Karpas-422 (cell line): ENCODE measurements around the gene PSMB7. TPM values are rescaled to one million over a fixed set of nuclear protein-coding genes. Genes with fewer than 3 reads are reported as not detected.
"Not testable (repeated sequence)": the region's sequence is repeated elsewhere in the genome, so short reads cannot be mapped to it uniquely, and the experiment has no call there.

Experiments
- DNase-seq: peaks from one replicate; pipeline ENCODE4 v3.0.0-alpha.2; 2015
- H2AFZ ChIP-seq: fragments of 200-600 bp; sonication (generic); 2 replicates; pipeline ENCODE4 v1.6.1; 2014; ENCODE audit warnings: antibody characterized with exemption, low read length, mixed read lengths
- H3K27ac ChIP-seq: fragments of 200-600 bp; sonication (generic); 2 replicates; pipeline ENCODE4 v1.5.1; 2014; ENCODE audit warnings: mild to moderate bottlenecking, low read length, moderate library complexity
- H3K27me3 ChIP-seq: fragments of 200-600 bp; sonication (generic); 2 replicates; pipeline ENCODE4 v1.6.1; 2014; ENCODE audit warnings: low read length, mixed read lengths
- H3K36me3 ChIP-seq: fragments of 200-600 bp; sonication (generic); 2 replicates; pipeline ENCODE4 v1.6.1; 2014; ENCODE audit warnings: low read length, mixed read lengths; ENCODE audit not compliant: insufficient read depth
- H3K4me1 ChIP-seq: fragments of 200-600 bp; sonication (generic); 2 replicates; pipeline ENCODE4 v1.6.1; 2014; ENCODE audit warnings: mild to moderate bottlenecking, low read length, mixed read lengths
- H3K4me2 ChIP-seq: fragments of 200-600 bp; sonication (generic); 2 replicates; pipeline ENCODE4 v1.6.1; 2014; ENCODE audit warnings: low read length, low read depth, mild to moderate bottlenecking; ENCODE audit not compliant: poor library complexity, severe bottlenecking
- H3K4me3 ChIP-seq: fragments of 200-600 bp; sonication (generic); 2 replicates; pipeline ENCODE4 v1.5.1; 2014; ENCODE audit warnings: mild to moderate bottlenecking, antibody characterized with exemption, low read length, mixed read lengths
- H3K79me2 ChIP-seq: fragments of 200-600 bp; sonication (generic); 2 replicates; pipeline ENCODE4 v1.6.1; 2014; ENCODE audit warnings: mild to moderate bottlenecking, low read length, mixed read lengths
- H3K9ac ChIP-seq: fragments of 200-600 bp; sonication (generic); 2 replicates; pipeline ENCODE4 v1.6.0; 2014; ENCODE audit warnings: low read length
- H3K9me2 ChIP-seq: fragments of 200-600 bp; sonication (generic), shearing (Covaris generic); replicated peaks from 2 replicates; pipeline ENCODE4 v1.6.0; 2014; ENCODE audit warnings: mild to moderate bottlenecking, low read length, moderate library complexity; ENCODE audit not compliant: insufficient read depth
- H3K9me3 ChIP-seq: fragments of 300-700, 200-600 bp; sonication (generic); 2 replicates; pipeline ENCODE4 v1.6.1; 2014; ENCODE audit warnings: low read length, mixed read lengths
- H4K20me1 ChIP-seq: fragments of 200-600 bp; sonication (generic); 2 replicates; pipeline ENCODE4 v1.6.1; 2014; ENCODE audit warnings: mild to moderate bottlenecking, antibody characterized with exemption, low read length, low read depth; ENCODE audit not compliant: insufficient read depth
- total RNA-seq: library from RNA; depleted of rRNA; stranded (reverse); fragments of >200 nt; shearing (Covaris generic); gene quantifications from 2 replicates; pipeline ENCODE4 v1.2.3, GENCODE V29; 2014; ENCODE audit warnings: low replicate concordance

The PSMB7 gene
- total RNA-seq, 1 experiment from 2014 or later = 119 TPM

- Histone ChIP-seq H3K4me1 (no peaks in the 10 kb centered on the region), H3K27ac (no peak overlapping the region), H2AFZ (no peak overlapping the region), H4K20me1 (no peaks in the 10 kb centered on the region), H3K9me3 (no peaks in the 10 kb centered on the region), H3K36me3 (no peaks in the 10 kb centered on the region), H3K4me2 (no peak overlapping the region), H3K27me3 (no peaks in the 10 kb centered on the region), H3K9me2 (no peaks in the 10 kb centered on the region), H3K9ac (no peak overlapping the region), H3K4me3 (no peak overlapping the region), H3K79me2 (no peaks in the 10 kb centered on the region)
- DNase-seq = no peak
These were observed 12.0 kb upstream of the PSMB7 start for GRCh38 chr9:124427281-124427680.

- Histone ChIP-seq H4K20me1 (no peaks in the 10 kb centered on the region), H3K9ac (no peak overlapping the region), H2AFZ (no peak overlapping the region), H3K9me2 (no peaks in the 10 kb centered on the region), H3K4me1 (no peaks in the 10 kb centered on the region), H3K9me3 (no peaks in the 10 kb centered on the region), H3K27ac (no peak overlapping the region), H3K79me2 (no peaks in the 10 kb centered on the region), H3K36me3 (no peaks in the 10 kb centered on the region), H3K4me2 (no peak overlapping the region), H3K4me3 (no peak overlapping the region), H3K27me3 (no peaks in the 10 kb centered on the region)
- DNase-seq = no peak
These were observed 11.1 kb upstream of the PSMB7 start for GRCh38 chr9:124426361-124426760.

DNA sequence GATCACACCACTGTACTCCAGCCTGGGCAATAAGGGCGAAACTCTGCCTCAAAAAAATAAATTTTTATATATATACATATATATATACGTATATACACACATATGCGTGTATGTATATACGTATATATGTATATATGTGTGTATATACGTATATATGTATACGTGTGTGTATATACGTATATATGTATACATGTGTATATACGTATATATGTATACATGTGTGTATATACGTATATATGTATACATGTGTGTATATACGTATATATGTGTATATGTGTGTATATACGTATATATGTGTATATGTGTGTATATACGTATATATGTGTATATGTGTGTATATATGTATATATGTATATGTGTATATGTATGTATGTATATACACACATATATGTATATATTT is 10.5 kb upstream of the PSMB7 start:
- H3K4me2 ChIP-seq, H3K9ac ChIP-seq, H3K4me1 ChIP-seq, H3K4me3 ChIP-seq, DNase-seq, H3K9me3 ChIP-seq, H3K27ac ChIP-seq, H3K36me3 ChIP-seq, H3K27me3 ChIP-seq, H3K79me2 ChIP-seq, H4K20me1 ChIP-seq, H2AFZ ChIP-seq, H3K9me2 ChIP-seq: not testable (repeated sequence)

DNA sequence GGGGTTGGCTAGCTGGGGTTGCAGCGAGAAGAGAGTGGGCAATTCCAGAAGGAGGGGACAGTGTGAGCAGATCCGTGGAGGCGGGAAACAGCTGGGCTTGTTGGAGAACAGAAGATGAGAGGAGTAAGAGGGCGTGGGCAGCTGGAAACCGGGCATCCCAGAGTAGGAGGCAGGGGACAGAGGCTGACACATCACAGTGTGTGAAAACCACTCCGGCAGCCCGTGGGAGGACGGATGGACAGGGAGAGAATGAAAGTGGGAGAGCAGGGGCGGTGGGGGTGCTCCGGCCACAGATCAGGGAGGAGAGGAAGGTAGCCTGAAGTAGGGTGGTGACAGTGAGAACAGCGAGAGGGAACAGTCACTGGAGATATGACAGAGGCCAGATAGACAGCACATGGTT is 8.3 kb upstream of the PSMB7 start:
- no peaks in the 10 kb centered on the region for H3K9me2 ChIP-seq
- H3K79me2 ChIP-seq = no peaks in the 10 kb centered on the region
- H3K27ac ChIP-seq = no peak overlapping the region
- no peaks in the 10 kb centered on the region for H3K36me3 ChIP-seq
- DNase-seq = no peak
- H3K4me1 ChIP-seq = peaks cover 17% of the 10 kb centered on the region
- no peaks in the 10 kb centered on the region for H4K20me1 ChIP-seq
- H3K4me2 ChIP-seq = no peak overlapping the region
- H3K27me3 ChIP-seq = no peaks in the 10 kb centered on the region
- no peak overlapping the region for H3K9ac ChIP-seq
- H3K4me3 ChIP-seq = no peak overlapping the region
- no peak overlapping the region for H2AFZ ChIP-seq
- H3K9me3 ChIP-seq = no peaks in the 10 kb centered on the region

DNA sequence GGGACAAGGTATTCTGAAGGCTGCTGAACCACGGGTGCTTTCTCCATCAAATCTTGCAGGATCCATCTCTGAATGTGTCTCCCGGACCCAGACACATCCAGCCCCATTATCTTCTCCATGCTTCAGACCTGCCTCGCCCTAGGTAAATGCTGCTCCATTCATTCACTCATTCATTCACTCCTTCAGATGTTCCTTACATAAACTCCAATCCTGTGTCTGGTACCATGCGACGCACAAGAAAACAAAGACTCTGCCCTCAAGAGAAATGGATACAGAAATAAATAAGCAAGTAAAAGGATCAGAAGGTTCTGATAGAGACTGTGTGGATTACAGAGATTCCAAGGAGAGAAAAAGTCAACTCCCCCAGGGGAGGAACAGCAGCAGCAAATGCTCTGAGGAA is 7.9 kb upstream of the PSMB7 start:
- H3K9ac ChIP-seq = no peak overlapping the region
- no peaks in the 10 kb centered on the region for H3K9me2 ChIP-seq
- no peaks in the 10 kb centered on the region for H3K36me3 ChIP-seq
- no peak overlapping the region for H2AFZ ChIP-seq
- no peaks in the 10 kb centered on the region for H3K79me2 ChIP-seq
- no peaks in the 10 kb centered on the region for H3K27me3 ChIP-seq
- H4K20me1 ChIP-seq = no peaks in the 10 kb centered on the region
- peaks cover 17% of the 10 kb centered on the region for H3K4me1 ChIP-seq
- no peak for DNase-seq
- H3K4me2 ChIP-seq = no peak overlapping the region
- H3K27ac ChIP-seq = no peak overlapping the region
- no peak overlapping the region for H3K4me3 ChIP-seq
- H3K9me3 ChIP-seq = no peaks in the 10 kb centered on the region

GRCh38 chr9:124420991-124421543 is 5.8 kb upstream of the PSMB7 start:
- Histone ChIP-seq H2AFZ (no peak overlapping the region), H3K4me2 (no peak overlapping the region), H3K9me3 (no peaks in the 10 kb centered on the region), H3K27ac (no peak overlapping the region), H3K9me2 (no peaks in the 10 kb centered on the region), H3K4me3 (no peak overlapping the region), H4K20me1 (no peaks in the 10 kb centered on the region), H3K79me2 (no peaks in the 10 kb centered on the region), H3K4me1 (peaks cover 17% of the 10 kb centered on the region), H3K9ac (no peak overlapping the region), H3K36me3 (no peaks in the 10 kb centered on the region), H3K27me3 (no peaks in the 10 kb centered on the region)
- DNase-seq = peak; percentile 49

DNA sequence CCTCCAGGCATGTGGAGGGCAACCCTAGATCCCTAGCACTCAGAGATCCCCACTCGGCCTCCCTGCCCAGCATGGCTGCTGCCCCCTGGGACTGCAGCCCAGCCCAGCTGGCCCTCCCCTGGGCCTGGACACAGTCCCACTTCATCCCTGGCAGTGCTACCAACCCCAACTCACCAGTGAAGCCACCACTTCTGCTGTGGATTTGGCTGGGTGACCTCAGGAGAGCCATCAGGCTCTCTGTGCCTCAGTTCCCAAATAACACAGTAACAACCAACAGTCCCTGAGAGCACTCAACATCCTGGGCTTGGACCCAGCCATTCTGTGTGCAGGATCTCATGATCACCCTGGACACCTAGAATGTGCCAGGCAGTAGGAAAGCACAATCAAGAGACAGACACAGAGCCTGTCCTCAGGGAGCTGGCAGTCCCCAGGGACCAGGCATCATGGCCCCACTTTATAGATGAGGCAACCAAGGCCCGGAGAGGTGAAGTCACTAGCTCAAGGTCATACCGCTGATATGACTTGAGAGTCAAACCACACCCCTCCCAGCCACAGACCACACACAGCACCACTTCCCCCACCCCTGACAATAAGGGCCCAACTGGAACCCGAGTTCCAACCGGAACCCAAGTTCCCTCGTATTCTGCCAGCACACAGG is 4.7 kb upstream of the PSMB7 start:
- H2AFZ ChIP-seq = peak overlapping the region; percentile 69; the same call in 1 of the 2 replicates
- H3K27me3 ChIP-seq = no peaks in the 10 kb centered on the region
- no peak overlapping the region for H3K9ac ChIP-seq
- H3K79me2 ChIP-seq = peaks cover 2% of the 10 kb centered on the region
- no peaks in the 10 kb centered on the region for H3K9me2 ChIP-seq
- no peak overlapping the region for H3K4me3 ChIP-seq
- no peak for DNase-seq
- H3K9me3 ChIP-seq = no peaks in the 10 kb centered on the region
- H3K4me2 ChIP-seq = no peak overlapping the region
- H3K27ac ChIP-seq = no peak overlapping the region
- peaks cover 19% of the 10 kb centered on the region for H3K4me1 ChIP-seq
- H3K36me3 ChIP-seq = no peaks in the 10 kb centered on the region
- no peaks in the 10 kb centered on the region for H4K20me1 ChIP-seq

DNA sequence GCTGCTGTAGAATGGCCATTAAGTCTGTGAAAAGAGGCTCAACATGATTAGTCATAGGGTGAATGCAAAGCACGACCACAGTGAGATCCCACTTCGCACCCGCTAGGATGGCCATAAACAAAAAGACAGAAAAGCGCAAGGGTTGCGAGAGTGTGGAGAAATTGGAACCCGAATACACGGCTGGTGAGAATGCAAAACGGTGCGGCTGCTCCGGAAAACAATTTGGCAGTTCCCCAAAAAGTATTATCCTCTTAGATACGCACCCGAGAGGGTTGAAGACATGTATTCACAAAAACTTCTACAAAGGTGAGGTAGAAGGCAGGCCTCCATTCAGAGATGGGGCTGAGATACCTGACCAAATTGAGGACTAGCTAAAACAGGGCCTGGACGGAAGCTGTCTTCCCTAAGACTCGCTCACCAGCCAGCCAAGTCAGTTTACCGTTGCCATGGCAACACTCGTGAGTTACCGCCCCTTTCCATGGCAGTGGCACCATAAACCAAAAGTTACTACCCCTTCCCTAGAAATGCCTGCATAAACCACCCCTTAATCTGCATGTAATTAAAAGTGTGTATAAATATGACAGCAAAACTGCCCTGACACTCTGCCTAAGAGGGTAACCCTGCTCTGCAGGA is 726 bp upstream of the PSMB7 start:
- peak overlapping the region; percentile 41; the same call in 1 of the 2 replicates for H3K4me3 ChIP-seq
- peaks cover 32% of the 10 kb centered on the region for H3K79me2 ChIP-seq
- peak overlapping the region; percentile 88 for H2AFZ ChIP-seq
- no peaks in the 10 kb centered on the region for H3K27me3 ChIP-seq
- H3K9ac ChIP-seq = no peak overlapping the region
- peak overlapping the region; percentile 44 for H3K4me2 ChIP-seq
- H3K36me3 ChIP-seq = peaks cover 25% of the 10 kb centered on the region; the same call in 1 of the 2 replicates
- H3K9me2 ChIP-seq = no peaks in the 10 kb centered on the region
- peaks cover 30% of the 10 kb centered on the region for H3K4me1 ChIP-seq
- no peaks in the 10 kb centered on the region for H3K9me3 ChIP-seq
- H3K27ac ChIP-seq = no peak overlapping the region
- no peak for DNase-seq
- H4K20me1 ChIP-seq = no peaks in the 10 kb centered on the region
